Measurements from ENCODE around the gene UROS. TPM values are rescaled to one million over a fixed set of nuclear protein-coding genes. Genes with fewer than 3 reads are reported as not detected.

UROS gene
- total and polyA plus RNA-seq, 4 donors: 24.9 to 157 (median 37.9) TPM

DNA sequence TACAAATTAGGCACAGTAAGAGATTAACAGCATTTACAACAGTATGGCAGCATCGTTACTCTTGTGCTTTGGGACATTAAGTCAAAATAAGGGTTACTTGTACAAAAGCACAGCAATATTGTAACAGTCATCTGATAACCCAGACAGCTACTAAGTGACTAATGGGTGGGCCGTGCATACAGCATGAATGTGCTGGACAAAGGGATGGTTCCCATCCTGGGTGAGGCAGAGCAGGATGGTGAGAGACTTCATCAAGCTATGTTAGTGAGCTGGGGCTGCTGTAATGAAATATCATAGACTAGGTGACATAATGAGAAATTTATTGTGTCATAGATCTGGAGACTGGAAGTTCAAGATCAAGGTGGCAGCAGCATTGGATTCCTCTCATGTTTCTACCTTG, 78.1 kb downstream of the UROS start:
- no peak overlapping the region for H3K4me3 ChIP-seq (ENCODE audit: low read depth in 1 of 3, low read length in 3 of 3)
- peaks cover 13 to 72% (median 54%) of the 10 kb centered on the region in 4 donors for H3K36me3 ChIP-seq (ENCODE audit: control insufficient read depth in 4 of 4, insufficient read depth in 3 of 4, low read depth in 1 of 4, low read length in 3 of 4)
- TF ChIP-seq EGR1 (IDR thresholded peaks at IDR 0.05; ENCODE audit: low read depth in 2 of 2): no peak
- TF ChIP-seq FOXA2 (IDR thresholded peaks at IDR 0.05): no peak
- TF ChIP-seq, protein P1, sequence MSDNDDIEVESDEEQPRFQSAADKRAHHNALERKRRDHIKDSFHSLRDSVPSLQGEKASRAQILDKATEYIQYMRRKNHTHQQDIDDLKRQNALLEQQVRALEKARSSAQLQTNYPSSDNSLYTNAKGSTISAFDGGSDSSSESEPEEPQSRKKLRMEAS (IDR thresholded peaks at IDR 0.05): no peak
- no peak for TF ChIP-seq TAF1 (conservative IDR thresholded peaks at IDR 0.05)
- no peak for TF ChIP-seq NR2F2 (IDR thresholded peaks at IDR 0.05)
- WGBS: 96% methylated on average over 2 of the region's 2 CpGs
- H3K27ac ChIP-seq (ENCODE audit: low read depth in 1 of 2, low read length in 2 of 2): no peak overlapping the region
- no peak for DNase-seq (ENCODE audit: low spot score)
- no peaks in the 10 kb centered on the region for H3K27me3 ChIP-seq (ENCODE audit: control insufficient read depth in 4 of 4, insufficient read depth in 4 of 4, low read length in 3 of 4)
- H3K9ac ChIP-seq (ENCODE audit: low read depth in 1 of 2, low read length in 2 of 2): no peak overlapping the region
- no peaks in the 10 kb centered on the region for H3K9me3 ChIP-seq (ENCODE audit: control insufficient read depth in 4 of 4, low read length in 3 of 4)
- no peaks in the 10 kb centered on the region for H3K4me1 ChIP-seq (ENCODE audit: control insufficient read depth in 4 of 4, insufficient read depth in 4 of 4, low read length in 3 of 4)

DNA sequence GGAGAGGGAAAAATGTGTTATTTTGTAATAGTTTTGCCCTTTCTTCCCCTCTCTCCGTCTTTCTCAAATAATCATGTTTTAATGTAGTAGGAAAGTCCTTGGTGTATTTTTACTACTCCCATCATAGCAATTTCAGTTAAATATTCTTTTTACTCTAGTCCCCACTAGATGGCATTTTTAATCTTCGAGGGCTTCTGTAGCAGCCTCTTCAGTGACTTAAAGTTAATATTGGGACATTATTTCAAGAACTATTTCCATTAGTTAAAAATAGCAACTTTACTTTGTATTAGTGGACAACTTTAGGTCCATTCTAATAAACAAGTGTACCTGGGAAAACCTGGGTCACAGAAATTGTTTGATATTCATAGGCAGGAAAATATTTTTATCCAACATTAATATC, 80.6 kb downstream of the UROS start:
- H3K36me3 ChIP-seq (ENCODE audit: control insufficient read depth in 4 of 4, insufficient read depth in 3 of 4, low read depth in 1 of 4, low read length in 3 of 4): peaks cover 16 to 76% (median 65%) of the 10 kb centered on the region in 4 donors
- H3K9me3 ChIP-seq (ENCODE audit: control insufficient read depth in 4 of 4, low read length in 3 of 4): no peaks in the 10 kb centered on the region
- 73% methylated on average over 2 of the region's 2 CpGs for WGBS
- H3K27me3 ChIP-seq (ENCODE audit: control insufficient read depth in 4 of 4, insufficient read depth in 4 of 4, low read length in 3 of 4): no peaks in the 10 kb centered on the region
- no peak overlapping the region for H3K27ac ChIP-seq (ENCODE audit: low read depth in 1 of 2, low read length in 2 of 2)
- DNase-seq (ENCODE audit: low spot score): no peak
- TF ChIP-seq, protein P1 (IDR thresholded peaks at IDR 0.05): no peak
- TF ChIP-seq HNF4A (conservative IDR thresholded peaks at IDR 0.05) (no peak), RAD21 (IDR thresholded peaks at IDR 0.05) (no peak), YY1 (IDR thresholded peaks at IDR 0.05) (no peak), HNF4G (IDR thresholded peaks at IDR 0.05) (no peak), NR2F2 (IDR thresholded peaks at IDR 0.05) (no peak), JUND (IDR thresholded peaks at IDR 0.05) (no peak), RXRA (IDR thresholded peaks at IDR 0.05) (no peak)
- TF ChIP-seq, protein P2, sequence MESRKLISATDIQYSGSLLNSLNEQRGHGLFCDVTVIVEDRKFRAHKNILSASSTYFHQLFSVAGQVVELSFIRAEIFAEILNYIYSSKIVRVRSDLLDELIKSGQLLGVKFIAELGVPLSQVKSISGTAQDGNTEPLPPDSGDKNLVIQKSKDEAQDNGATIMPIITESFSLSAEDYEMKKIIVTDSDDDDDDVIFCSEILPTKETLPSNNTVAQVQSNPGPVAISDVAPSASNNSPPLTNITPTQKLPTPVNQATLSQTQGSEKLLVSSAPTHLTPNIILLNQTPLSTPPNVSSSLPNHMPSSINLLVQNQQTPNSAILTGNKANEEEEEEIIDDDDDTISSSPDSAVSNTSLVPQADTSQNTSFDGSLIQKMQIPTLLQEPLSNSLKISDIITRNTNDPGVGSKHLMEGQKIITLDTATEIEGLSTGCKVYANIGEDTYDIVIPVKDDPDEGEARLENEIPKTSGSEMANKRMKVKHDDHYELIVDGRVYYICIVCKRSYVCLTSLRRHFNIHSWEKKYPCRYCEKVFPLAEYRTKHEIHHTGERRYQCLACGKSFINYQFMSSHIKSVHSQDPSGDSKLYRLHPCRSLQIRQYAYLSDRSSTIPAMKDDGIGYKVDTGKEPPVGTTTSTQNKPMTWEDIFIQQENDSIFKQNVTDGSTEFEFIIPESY (IDR thresholded peaks at IDR 0.05): no peak
- TF ChIP-seq, protein P3, sequence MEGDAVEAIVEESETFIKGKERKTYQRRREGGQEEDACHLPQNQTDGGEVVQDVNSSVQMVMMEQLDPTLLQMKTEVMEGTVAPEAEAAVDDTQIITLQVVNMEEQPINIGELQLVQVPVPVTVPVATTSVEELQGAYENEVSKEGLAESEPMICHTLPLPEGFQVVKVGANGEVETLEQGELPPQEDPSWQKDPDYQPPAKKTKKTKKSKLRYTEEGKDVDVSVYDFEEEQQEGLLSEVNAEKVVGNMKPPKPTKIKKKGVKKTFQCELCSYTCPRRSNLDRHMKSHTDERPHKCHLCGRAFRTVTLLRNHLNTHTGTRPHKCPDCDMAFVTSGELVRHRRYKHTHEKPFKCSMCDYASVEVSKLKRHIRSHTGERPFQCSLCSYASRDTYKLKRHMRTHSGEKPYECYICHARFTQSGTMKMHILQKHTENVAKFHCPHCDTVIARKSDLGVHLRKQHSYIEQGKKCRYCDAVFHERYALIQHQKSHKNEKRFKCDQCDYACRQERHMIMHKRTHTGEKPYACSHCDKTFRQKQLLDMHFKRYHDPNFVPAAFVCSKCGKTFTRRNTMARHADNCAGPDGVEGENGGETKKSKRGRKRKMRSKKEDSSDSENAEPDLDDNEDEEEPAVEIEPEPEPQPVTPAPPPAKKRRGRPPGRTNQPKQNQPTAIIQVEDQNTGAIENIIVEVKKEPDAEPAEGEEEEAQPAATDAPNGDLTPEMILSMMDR (IDR thresholded peaks at IDR 0.05; ENCODE audit: low read depth, low read length, missing input control): no peak
- TF ChIP-seq, protein P4, sequence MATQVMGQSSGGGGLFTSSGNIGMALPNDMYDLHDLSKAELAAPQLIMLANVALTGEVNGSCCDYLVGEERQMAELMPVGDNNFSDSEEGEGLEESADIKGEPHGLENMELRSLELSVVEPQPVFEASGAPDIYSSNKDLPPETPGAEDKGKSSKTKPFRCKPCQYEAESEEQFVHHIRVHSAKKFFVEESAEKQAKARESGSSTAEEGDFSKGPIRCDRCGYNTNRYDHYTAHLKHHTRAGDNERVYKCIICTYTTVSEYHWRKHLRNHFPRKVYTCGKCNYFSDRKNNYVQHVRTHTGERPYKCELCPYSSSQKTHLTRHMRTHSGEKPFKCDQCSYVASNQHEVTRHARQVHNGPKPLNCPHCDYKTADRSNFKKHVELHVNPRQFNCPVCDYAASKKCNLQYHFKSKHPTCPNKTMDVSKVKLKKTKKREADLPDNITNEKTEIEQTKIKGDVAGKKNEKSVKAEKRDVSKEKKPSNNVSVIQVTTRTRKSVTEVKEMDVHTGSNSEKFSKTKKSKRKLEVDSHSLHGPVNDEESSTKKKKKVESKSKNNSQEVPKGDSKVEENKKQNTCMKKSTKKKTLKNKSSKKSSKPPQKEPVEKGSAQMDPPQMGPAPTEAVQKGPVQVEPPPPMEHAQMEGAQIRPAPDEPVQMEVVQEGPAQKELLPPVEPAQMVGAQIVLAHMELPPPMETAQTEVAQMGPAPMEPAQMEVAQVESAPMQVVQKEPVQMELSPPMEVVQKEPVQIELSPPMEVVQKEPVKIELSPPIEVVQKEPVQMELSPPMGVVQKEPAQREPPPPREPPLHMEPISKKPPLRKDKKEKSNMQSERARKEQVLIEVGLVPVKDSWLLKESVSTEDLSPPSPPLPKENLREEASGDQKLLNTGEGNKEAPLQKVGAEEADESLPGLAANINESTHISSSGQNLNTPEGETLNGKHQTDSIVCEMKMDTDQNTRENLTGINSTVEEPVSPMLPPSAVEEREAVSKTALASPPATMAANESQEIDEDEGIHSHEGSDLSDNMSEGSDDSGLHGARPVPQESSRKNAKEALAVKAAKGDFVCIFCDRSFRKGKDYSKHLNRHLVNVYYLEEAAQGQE (IDR thresholded peaks at IDR 0.05): no peak
- TF ChIP-seq, protein P5, sequence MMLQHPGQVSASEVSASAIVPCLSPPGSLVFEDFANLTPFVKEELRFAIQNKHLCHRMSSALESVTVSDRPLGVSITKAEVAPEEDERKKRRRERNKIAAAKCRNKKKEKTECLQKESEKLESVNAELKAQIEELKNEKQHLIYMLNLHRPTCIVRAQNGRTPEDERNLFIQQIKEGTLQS (IDR thresholded peaks at IDR 0.05): no peak
- no peak overlapping the region for H3K9ac ChIP-seq (ENCODE audit: low read depth in 1 of 2, low read length in 2 of 2)
- no peaks in the 10 kb centered on the region for H3K4me1 ChIP-seq (ENCODE audit: control insufficient read depth in 4 of 4, insufficient read depth in 4 of 4, low read length in 3 of 4)
- no peak overlapping the region for H3K4me3 ChIP-seq (ENCODE audit: low read depth in 1 of 3, low read length in 3 of 3)
